Posterior vena cava (tissue), 2 donors: ENCODE results near the gene SMC6. TPM values are rescaled to one million over a fixed set of nuclear protein-coding genes. Genes with fewer than 3 reads are reported as not detected.

Experiments
- DNase-seq: peaks from one replicate; pipeline ENCODE4 v3.0.0-alpha.2; 2020; ENCODE audit warnings: low spot score
- intact Hi-C, 2 donors: fragments of 100-400 bp; cut with DNase I; formaldehyde crosslinking; loops; one replicate each; pipeline versions ENCODE4 v1.14.1 to v1.14.2; 2022 to 2023
- total RNA-seq, 2 donors: library from RNA; stranded (reverse); fragmentation: NEBNext Ultra II Directional; extraction: Animal tissue kit (Norgen Biotek cat#: 25700); gene quantifications; one replicate each; pipeline ENCODE4 v1.2.1, GENCODE V29; 2021
- donor health status: DM: yes; HTN: yes; CAD: no.
- donor health status: DM: yes; HTN: yes; CAD: no.

The SMC6 gene
- total RNA-seq, 2 donors from 2014 or later = 10.5 to 13.8 TPM

DNA sequence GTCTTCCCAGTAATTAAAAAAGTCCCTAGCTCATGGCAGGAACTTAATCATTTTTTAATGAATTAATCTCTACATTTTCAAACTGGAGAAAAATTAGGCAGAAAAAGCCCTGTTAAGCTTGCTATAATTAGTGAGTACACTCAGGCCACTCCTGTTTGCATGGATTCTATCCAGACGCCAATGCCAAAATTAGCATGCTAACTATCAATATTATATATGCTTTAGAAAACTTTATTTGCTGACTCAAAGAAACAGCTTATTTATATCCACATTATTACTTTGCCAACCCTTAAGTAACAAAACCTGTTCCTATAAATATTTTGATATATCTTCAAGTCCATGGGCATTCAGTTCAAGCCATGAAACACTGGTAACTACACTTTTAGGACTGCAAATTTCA lies 90.9 kb downstream of the SMC6 start:
- no peak for DNase-seq
- intact Hi-C loops = no loop called here

DNA sequence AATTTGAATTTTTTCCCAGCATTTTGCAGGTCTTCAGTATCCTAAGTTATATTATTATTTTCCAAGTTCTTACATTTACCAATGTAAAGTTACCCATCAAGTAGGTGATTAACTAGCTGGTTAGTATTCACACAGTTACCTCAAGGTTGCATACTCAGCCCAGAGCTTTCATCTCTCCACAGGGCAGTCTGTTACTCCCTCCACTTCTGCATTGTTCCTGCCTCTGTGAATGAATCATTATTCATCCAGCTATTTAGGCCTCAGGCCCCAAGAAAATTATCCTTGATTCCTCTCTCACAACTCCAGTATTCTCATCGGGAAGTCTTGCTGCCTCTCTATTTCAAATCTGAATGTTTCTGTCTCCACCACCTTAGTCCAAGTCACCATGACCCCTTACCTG lies 92.2 kb downstream of the SMC6 start:
- intact Hi-C loops = no loop called here

DNA sequence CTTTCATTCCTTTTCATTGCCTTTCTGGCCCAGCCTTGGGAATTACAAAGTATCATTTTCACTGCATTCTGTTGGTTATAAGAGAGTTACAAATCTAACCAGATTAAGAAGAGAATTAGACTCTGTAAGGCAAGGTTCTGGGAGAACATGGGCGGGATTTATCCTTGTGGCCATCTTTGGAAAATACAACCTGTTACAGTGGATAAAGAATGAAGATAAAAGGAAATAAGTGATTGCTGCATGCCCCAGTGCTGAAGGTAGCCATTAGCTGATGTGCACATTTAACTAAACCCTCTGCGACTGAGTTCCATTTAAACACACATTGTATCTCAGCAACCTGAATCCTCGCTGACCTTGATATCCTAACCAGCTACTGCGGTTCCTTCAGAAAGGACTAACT lies 93.4 kb downstream of the SMC6 start:
- intact Hi-C loops = no loop called here
- no peak for DNase-seq

More for the DNA sequence above, 92.2 kb downstream of the SMC6 start:
- DNase-seq = no peak

DNA sequence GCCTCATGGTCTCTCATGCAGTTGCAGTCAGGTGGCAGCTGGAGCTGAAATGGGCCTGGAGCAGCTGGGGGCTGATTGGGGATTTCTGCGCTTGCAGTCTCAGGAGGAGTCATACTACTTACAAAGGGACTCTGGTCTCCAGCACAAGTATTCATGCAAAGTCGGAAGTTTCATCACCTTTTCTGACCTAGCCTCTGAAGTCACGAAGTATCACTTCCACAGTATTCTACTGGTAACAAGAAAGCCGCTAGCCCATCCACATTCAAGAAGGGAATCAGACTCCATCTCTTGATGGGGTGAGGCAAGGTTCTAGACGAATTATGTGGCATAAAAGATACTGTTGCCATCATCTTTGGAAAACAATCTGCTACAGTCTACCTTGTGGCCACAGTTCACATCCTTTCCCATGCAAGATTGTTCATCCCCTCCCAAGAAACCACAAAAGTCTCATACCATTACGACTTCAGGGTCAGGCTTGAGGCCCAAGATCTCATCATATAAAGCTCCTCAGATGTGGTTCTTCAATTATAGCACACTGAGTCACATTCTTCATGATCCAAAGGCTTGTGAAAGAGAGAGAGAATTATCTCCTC lies 95.3 kb downstream of the SMC6 start:
- no peak for DNase-seq
- intact Hi-C loops = no loop called here

DNA sequence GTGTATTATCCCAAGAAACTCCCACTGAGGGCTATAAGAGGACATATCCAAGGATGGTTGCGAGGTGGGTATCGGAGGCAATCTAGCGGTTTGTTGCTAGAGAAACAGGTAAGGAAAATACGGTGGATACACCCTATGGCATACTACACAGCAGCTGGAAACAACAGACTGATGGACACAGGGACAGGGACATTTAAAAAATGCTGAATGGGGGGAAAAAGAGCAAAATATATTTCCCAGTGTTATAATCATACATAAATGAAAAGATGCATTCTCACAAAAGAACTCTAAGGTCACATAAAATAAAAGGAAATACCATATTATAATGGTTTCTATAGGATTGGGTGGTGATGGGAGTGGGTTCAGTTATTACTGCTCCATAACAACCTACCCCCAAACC lies 95.9 kb downstream of the SMC6 start:
- intact Hi-C loops = no loop called here
- DNase-seq = no peak

DNA sequence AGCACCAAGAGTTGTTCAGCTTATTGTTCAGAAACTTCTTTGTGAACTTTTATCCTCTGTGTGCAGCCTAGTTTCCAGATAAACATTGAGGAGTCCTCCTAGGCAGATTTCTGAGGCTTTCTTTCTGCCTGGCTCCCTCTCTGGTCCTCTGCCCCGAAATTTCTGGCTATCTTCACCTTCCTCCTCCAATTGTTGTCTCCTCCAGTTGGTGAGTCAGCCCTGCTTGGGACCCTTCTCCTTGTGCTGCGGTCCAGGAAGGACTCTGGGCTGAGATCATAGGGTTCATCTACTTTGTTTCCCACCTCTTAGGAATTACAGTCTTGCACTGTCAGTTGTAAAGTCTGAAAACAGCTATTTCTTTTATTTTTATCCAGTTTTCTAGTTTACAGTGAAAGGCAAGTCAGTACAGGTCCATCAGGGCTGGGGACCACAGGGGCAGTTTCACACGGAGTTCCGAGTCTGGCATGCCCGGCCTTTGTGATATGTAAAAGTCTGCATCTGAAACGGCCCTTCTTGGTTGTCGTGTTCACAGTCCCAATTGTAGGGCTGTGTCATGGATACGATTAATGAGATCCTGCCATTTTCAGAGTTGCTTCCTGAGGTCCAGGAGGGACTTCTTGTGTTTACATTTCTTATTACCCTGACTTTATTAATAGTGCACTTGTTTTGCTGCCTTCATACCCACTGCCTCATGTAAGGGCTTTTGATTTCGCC lies 100.8 kb downstream of the SMC6 start:
- intact Hi-C loops = no loop called here
- no peak for DNase-seq

DNA sequence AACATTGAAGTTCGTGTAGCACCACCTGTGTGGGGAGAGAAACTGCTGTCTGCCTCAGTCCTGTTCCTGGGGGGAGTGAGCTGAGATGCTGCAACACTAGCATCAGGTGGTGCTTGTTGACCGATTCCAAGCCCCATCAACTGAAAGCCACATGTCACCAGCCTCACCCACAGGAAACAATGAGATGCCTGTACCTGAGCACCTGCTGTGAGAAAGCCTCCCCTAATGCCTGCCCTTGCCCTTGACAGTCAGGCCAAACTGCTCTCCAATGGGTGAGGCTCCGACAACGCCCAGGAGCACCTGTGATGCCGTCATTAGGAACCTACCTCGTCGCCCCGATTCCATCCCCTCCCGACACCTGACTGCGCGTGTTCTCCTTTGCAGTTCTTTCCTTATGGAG lies 104.6 kb downstream of the SMC6 start:
- intact Hi-C loops = no loop called here

DNA sequence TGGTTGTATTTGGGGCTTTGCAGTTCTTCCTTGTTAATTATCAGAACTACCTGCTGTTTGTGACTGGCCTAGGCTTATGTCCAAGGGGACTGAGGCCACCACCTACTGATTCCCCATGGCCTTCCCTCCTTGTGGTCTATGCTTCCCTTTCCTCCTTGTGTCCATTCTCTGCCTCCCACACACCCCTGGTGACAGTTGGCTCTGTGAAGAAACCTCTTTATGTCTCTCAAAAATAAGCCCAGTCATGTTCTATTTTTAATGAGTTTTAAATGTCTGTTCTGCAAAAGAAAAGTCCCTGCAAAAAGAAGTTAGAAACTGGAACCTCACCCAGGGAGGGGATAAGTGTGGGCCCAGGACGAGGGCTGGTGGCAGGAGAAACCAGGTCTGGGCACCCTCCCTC lies 105.0 kb downstream of the SMC6 start:
- DNase-seq = no peak
- intact Hi-C loops = no loop called here

More for the DNA sequence above, 104.6 kb downstream of the SMC6 start:
- no peak for DNase-seq

DNA sequence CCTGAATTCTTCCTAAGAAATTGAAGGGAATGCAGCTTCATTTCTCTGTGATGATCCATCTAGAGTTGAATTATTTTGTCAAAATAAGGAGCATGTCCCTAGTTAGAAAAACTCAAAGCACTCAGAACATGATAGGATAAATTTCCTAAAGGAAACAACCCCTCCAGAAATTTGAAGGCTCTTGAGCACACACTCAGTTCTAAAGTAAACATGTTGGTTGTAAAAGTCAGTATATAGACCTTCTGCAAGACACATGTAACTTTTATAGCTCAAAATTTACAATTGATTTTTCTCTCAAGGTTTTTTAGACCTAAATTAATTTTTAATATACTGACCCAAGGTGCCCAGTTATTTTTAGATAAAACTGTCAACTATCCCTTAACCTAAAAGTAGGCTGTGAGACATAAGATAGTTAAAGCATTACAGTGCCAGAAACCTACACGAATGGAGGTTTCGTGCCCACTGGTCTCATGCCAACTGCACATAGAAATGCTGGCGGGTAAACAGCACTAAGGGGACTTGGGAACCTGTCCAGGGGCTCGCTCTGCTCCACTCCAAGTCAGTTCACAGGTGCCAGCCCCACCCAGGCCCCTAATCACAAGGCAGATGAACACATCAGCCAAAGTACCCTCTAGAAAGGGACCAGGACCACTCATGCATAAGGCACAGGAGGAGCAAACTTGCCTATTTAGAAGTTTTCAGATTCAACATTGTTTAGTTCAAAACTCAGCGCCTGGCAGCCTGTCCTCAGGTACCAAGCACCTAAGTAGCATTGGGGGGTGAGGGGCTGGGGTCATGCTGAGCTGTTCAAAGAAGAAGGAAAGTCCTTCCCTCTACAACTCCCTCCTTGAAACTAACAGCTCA lies 106.5 kb downstream of the SMC6 start:
- intact Hi-C loops = no loop called here
- DNase-seq = no peak

DNA sequence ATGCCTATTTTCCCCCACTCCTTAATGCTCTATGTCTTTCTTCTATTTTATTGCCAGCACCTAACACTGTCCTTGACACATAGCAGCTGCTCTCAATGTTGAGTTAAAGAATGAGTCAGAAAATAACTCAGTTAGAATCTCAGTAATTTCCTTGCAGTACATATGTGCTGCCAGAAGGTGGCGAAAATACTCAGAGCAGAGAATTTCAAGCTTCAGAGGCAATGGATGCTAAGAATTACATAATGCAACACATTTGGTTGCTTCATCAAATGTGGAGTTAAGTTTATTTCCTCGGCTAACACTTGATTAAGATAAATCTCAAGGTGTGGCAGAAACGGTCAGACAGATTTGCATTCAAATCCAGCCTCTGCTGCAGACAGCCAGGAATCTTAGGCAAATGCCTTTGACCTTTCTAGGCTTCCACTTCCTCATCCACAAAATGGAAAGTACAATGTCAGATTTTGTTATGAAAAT lies 107.5 kb downstream of the SMC6 start:
- intact Hi-C loops = no loop called here
- no peak for DNase-seq

DNA sequence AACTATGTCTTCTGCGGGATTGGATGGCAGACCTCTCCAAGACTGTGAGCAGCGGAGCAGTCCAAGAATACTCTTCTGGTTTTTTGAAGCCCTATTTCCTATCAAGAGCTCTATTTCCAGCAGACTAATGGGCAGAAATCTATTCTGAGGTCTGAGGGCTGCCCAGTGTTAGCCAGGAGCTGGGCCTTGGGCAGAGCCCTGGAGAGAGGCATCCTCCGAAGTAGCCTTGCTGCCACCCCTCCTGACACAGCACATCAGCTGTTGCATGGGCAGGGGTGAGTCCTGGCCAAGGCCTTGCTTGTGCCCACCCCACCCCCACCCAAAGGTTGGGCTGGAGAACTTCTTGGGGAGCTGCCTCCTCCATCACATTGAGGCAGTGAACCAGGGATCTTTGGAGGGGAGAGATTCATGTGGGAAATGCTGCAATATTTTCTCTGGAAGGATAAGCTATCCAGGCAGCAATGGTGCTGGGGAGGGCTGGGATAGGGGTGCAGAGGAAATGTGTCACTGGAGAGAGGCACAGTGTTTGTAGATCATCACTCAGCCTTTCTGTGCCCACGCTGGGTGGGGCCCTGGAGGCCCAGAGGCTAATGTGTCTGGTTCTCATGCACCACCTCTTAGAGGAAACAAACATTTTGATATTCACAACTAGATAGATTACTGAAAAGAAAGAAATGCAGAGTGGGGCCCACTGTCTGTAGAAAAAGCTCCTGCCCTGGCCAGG lies 108.5 kb downstream of the SMC6 start:
- no peak for DNase-seq
- intact Hi-C loops = no loop called here

DNA sequence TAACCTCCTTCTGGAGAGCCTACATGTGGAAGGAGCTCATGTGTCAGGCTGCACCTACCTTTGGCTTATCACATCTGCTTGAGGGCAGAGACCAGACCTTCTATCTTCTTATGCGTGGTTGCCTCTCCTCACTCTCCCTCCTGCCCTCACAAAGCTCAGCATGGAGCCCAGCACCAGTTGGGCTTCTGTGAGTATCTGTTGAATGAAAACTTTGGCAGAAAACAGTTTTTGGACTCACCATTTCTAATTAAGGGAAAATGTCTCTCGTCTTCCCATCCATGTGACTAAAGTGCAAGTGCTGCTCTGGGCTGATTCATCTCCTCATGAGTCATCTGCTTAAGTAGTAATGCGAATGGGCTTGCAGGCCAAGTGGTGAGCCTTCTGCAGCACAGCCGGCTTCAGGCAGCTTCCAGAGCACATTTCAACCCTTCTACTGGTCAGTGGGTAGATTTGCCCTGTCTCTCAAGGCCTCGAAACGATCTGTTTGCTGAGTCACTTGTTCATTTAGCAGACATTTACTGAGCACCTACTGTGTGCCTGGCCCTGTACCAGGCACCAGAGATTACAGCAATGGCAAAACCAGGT lies 110.5 kb downstream of the SMC6 start:
- DNase-seq = no peak
- intact Hi-C loops = no loop called here

DNA sequence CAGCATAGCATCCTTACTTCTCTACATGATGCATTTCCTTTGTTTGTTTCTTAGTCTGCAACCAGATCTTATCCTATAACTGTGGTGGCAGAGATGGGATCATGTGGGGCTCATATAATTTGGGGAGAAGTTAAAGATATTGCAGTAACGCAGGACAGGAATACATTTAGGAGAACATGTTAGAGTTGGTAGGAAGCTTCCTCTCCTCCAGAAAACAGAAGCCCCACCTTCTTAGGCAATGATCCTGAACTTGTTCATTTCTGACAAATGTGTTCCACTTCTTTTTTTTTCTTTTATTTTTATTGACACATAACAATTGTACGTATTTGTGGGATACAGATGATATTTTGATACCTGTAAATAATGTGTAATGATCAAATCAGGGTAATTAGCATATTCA lies 113.2 kb downstream of the SMC6 start:
- DNase-seq = no peak
- intact Hi-C loops = no loop called here

DNA sequence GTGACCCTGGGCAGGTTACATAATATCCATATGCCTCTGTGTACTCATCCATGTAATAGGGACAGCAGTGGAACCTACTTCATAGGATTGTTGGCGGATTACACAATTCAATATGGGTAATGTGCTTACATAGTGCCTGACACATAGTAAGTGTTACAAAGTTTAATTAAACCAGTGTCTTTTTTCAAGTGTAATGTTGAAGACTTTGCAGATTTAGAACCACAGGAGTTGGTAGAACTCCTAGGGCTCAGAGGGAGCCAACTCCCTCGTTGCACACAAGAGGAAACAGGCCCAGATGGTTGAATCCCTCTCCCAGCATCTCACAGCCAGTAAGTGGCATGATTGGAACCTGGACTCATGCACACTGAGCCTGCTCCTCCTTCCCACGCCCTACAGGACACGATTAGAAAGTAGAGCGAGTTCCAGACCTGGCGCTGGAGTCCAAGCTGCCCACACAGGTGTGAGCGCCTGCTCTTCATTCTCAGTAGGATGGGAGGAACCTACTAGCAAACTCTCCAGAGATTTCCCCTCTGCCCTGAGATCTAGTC lies 115.3 kb downstream of the SMC6 start:
- no peak for DNase-seq
- intact Hi-C loops = no loop called here

DNA sequence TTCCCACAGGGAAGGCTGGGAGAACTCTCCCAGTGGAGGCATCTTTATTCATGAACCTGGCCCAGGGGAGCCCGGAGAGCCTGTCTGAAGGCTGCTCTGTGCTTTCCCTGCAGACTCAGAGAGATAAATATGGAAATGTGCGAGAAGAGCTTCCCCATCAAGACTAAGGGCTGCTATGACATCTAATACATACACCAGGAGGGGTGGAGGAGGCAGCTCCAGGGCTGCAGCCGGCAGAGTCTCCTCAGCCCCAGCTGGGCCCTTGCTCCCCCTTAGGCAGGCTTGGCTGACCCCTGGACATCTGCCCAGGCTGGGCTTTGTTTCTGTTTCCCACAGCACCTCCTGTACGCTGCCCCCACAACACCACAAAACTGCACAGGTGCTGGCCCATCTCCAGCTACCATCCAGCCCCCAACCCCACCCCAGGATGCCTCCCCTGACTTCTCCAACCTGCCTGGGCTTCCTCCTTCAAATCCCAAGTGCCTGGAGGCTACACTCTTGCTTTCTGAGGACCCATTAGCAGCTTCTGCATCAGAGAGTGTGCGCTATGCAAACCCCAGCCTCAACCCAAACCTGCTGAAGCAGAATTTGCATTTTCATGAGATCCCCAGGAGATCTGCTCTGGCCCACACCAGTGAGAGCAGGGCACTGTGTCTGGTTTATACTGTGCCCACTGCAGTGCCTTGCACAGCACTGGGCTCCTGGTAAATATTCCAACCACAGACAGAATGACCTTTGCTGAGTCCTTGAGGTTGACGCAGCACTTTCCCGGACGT lies 116.3 kb downstream of the SMC6 start:
- no peak for DNase-seq
- intact Hi-C loops = no loop called here

DNA sequence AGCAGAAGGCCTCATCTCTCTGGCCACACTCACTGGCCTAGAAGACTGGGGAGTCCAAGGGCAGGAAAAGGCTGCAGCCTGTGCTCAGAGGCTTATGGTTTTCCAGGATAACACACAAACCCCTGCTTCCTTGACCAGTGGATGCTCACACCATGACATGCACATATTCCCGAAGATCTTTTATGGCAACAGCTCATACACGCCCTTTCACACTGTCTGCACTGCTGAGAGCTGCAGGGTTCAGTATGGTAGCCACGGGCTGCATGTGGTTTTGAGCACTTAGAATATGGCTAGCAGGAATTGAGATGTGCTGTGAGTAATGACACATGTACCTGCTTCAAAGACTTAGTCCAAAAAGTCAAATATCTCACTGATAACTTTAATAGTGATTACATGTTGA lies 117.4 kb downstream of the SMC6 start:
- no peak for DNase-seq
- intact Hi-C loops = no loop called here

DNA sequence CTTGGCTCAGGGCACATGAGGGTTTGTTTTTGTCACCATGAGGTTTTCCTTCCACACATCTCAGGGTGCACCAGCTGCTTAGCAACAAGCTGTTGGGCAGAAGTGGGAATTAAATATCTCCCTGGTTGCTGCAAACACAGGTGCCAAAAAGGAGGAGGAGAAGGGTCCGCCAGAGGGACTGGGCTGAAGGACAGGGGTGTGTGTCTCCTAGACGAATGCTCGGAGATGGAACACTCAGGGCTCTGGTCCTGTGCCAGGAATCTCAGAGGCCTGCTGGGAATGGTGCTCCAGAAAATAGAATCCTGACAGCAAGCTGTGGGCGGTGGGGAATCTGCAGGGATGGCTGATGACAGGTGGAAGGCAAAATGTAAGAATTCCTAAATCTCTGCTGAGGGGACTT lies 118.6 kb downstream of the SMC6 start:
- DNase-seq = no peak
- intact Hi-C loops = no loop called here

DNA sequence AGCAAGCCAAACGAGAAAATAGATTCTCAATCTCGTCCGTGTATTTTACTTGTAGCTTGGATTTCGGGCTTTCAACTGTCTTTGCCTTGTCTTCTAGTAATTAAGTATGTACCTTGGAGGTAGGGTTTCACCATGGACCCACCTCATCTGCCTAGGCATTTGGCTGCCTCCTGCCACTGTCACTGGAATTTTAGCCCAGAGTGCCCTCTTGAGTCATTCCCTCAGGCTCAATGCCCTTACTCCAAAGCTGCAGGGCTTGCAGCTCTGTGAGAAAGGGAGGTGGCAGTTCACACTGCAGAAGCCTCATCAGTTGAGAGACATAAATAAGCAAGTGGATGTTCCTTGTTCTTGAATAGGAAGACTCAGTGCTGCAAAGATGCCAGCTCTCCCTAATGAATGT lies 123.5 kb downstream of the SMC6 start:
- intact Hi-C loops = no loop called here
- no peak for DNase-seq
